CD4-positive, alpha-beta T cell treated with Interleukin-17A for 4 hours (primary cell): Measurements from ENCODE around the gene ASTL.
"Not testable (repeated sequence)": the region's sequence is repeated elsewhere in the genome, so short reads cannot be mapped to it uniquely, and the experiment has no call there.

ENCODE experiments used
- DNase-seq: peaks from one replicate; pipeline ENCODE4 v3.0.0-alpha.2; 2020; ENCODE audit warnings: mixed read lengths

Gene ASTL

DNA sequence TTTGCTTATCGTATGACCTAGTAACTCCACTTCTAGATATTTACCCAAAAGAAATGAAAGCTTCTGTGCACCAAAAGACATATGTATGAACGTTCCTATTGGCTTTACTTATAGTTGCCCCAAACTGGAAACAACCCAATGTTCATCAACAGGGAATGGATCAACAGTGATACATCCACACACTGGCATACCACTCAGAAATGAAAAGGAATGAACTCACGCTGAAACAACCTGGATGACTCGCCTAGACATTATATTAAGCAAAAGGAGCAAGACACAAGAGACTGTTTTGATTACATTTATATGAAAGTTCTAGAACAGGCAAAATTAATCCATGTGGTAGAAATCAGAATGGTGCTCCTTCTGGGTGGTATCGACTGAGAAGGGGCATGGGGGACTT, 40.9 kb downstream of the ASTL start:
- DNase-seq, result no peak

DNA sequence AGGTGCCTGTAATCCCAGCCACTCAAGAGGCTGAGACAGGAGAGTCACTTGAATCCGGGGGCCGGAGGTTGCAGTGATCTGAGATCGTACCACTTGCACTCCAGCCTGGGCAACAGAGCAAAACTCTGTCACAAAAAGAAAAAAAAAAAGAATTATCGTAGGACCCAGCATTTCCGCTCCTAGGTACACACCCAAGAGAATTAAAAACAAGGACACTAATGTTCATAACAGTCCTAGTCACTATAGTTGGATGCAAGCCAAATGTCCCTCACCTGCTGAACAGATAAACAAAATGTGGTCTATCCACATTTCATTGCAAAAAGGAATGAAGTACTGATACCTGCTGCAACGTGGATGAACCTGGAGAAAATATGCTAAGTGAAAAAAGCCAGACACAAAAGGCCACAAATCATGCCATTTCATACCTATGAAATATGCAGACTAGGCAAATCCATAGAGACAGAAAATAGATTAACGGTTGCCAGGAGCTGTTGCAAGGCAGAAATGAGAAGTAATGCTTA, 43.1 kb downstream of the ASTL start:
- no peak for DNase-seq

DNA sequence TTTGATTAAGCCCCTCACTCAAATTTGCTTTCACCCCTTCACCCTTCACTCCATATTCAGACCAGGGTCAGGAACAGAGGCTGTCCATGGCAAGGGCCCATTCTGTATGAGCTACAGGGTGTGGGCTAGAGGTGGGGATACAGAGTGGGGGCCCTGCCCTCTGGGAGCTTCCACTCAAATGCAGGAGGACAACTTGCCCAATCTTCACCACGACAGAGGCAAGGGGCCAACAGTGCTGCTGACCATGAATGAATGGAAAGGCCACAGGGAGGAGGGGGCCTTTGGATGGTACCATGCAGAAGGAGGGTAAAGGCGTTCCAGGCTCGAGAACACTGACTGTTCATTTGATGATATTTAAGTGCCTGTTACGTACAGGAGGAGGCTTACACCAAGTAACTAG, 44.8 kb downstream of the ASTL start:
- no peak for DNase-seq

DNA sequence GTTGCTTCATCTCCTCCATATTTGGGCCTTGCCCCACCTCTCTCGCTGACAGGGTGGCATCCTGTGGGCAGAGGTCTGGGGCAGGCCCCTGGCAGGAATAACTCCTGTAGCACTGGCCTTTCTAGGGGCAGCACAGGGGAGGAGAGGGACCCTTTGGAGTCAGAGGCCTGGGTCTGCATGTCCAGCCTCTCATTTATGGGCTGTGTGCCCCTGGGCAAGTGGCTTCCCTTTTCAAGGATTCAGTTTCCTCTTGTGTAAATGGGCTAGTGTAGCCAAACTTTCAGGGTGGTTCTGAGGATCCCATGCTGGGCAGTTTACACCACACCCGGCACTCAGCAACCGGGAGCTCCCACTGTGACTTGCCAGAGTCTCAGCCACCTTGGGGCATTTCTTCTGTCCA, 45.4 kb downstream of the ASTL start:
- no peak for DNase-seq

- no peak for DNase-seq
Observed at GRCh38 chr2:96092573-96092877, 45.8 kb downstream of the ASTL start.

- no peak for DNase-seq
Observed at GRCh38 chr2:96091711-96092572, 46.4 kb downstream of the ASTL start.

- DNase-seq, result no peak
Observed at GRCh38 chr2:96091141-96091710, 47.1 kb downstream of the ASTL start.

DNA sequence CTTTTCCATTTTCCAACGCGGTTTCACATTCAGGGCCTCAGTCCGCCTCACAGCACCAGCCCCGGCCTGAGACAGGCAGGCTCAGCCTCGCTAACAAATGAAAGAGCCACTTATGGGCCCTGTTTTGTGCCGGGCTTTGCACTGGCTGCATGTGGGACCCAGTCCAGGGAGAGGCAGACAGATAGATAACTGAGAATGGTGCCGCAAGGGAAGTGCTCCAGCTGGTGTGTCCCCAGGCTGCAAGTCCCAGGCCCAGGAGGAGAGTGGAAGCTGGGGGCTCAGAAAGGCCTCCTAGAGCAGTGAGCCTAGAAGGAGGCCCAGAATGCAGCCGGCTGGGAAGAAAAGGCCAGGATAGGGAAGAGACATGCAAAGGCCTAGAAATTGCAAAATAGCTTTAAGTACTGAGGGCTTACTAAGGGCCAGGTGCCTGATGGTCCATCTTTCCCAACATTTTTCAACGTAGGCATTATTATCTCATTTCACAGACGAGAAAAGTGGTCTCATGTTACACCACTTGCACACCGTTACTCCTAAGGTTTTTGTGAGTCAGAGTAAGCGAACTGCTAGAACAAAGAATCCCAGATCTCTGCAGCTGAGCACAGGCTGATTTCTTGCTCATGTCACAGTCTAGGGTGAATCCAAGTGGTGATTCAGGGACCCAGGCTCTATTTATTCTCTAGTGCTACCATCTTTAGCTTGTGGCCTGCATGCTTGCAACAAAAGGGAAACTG, 47.9 kb downstream of the ASTL start:
- no peak for DNase-seq

DNA sequence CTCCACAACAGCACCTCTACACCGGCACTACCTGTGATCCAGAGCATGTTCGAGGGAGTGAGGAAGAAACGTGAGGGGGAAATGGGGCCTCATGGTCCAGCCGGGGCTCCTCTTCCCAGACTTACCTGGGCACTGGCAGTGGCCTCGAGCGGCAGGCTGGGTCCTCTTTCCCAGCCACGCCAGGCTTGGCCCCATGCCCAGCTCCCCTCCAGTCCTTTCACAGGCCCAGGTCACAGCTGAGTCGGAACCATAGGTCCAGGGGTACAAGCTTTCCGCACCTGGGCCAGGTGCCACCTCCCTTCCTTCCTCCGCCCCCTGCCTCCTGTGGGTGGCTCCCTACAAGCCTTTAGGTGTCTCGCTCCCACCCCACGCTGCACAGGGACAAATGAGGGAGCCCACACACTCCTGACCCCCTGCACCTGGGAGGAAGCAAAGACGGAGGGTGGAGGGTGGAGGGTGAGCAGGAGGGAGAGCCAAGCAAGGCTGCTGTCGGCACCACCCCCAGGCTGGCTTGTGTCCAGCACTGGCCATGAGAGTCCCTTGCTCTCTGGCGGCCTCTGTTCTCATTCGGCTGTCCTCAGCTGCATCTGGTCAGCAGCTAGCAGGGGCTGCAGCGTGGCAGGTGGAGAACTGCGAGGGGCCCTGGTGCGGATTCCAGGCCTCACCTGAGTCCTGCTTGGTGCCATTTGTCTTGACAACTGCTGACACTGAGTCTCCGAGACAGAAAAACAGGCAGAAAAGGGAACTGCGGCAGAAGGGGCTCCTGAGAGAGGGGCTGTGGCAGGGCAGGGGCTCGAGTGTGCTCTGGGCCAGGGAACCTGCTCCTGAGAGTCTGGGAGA, 48.7 kb downstream of the ASTL start:
- DNase-seq, result no peak

GRCh38 chr2:96088340-96089335, 49.7 kb downstream of the ASTL start:
- DNase-seq, result no peak

- no peak for DNase-seq
Observed at GRCh38 chr2:96087130-96087529, 51.2 kb downstream of the ASTL start.

- no peak for DNase-seq
Observed at GRCh38 chr2:96085541-96086355, 52.6 kb downstream of the ASTL start.

GRCh38 chr2:96084858-96085518, 53.3 kb downstream of the ASTL start:
- DNase-seq, result not testable (repeated sequence)

GRCh38 chr2:96083989-96084857, 54.1 kb downstream of the ASTL start:
- no peak for DNase-seq

DNA sequence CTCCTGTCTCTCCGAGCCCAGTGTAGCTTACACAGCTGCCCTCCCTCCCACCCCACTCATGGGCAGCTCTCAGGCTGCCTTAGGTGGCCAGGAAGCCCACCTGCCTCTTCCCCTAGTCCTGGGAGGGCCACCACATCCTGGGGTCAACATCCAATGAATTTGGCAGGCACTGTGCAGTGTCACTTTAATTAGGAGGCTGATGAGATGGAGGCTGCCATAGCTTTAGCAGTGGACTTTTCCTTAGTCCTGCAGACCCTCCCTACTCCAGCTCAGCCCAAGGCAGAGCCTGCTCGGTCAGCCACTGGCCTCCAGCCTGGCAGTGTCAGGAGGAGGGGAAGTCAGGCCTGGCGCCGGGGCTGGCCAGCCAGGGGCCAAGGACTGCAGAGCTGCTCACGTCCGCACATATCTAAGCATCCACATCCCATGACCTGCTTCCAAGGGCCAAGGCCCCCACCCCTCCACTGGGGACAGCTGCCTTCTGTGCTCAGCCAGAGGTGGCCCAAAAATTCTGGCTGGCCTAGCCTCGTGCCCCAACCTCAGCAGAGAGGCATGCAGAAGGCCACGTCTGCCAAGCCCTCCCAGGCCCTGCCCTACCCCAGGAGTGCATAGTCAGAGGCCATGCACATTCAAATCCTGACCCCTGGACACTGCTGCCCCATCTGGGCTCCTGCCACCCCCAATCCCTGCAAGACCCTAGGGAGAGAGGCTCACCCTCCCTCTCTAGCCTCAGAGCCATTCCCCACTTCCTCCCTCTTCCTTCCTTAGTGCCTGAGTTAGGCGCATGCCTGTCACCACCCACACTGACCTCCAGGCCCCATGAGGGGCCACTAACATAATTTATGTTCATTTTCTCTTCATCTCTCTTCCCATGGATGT, 55.0 kb downstream of the ASTL start:
- no peak for DNase-seq

DNA sequence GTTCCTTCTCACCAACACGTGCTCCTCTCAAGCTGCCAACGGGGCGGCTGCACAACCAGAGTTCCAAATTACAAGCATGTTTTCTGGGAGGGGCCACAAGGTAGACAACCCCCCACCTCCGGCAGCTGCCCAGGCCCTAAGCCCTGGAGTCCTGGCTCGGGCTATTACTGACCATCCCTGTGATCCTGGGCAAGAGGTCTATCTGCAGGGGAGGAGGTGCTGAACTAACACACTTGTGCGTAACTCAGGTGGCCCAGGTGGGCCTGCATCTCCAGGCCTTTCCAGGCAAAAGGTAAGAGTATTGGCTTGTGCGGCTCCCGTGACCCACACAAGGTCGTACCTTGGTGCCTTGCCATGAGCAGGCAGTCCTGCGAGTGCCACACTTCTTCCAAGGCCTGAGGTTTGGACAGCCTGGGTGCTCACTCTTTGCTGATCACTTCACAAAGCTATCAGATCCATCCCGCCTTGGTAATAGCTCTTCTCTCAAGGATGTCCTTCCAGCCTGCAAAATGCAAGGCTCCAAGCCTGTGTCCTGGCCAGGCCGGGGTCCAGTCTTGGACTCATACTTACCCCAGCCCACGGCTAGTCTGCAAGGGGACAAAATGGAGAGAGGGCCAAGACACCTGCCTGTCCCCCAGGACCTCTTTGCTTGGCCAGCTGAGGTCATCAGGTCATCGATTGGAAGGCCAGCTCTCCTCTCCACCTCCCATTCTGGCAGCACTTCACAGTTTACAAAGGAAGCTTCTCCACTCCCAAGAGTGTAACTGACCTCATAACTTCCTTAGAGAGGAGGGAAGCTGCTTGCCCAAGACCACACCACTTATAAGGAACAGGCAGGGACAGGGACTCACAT, 55.9 kb downstream of the ASTL start:
- DNase-seq, result no peak

GRCh38 chr2:96081042-96081441, 57.3 kb downstream of the ASTL start:
- DNase-seq, result no peak
